K562 (cell line): ENCODE measurements around the gene MYH9. TPM values are rescaled to one million over a fixed set of nuclear protein-coding genes. Genes with fewer than 3 reads are reported as not detected.

Experiments
- ATF3 ChIP-seq, 2 experiments: fragments of 450-650 bp in 1 of 2; sonication (generic) in 1 of 2; formaldehyde crosslinking in 1 of 2; IDR thresholded peaks in 1 of 2; conservative IDR thresholded peaks in 1 of 2; 2 replicates each; pipeline versions ENCODE4 v1.6.1 to v1.8.1; 2016 to 2023; ENCODE audit warnings: mild to moderate bottlenecking in 2 of 2, moderate library complexity in 2 of 2, inconsistent platforms in 1 of 2, missing genetic modification reagents in 1 of 2
- CGGBP1 ChIP-seq: fragments of 250-450 bp; sonication (Bioruptor Pico); IDR thresholded peaks from 2 replicates; pipeline ENCODE4 v1.9.0; 2021; ENCODE audit warnings: mild to moderate bottlenecking
- CREB1 ChIP-seq, 2 experiments: sonication (generic) in 1 of 2; formaldehyde crosslinking in 1 of 2; IDR thresholded peaks; 2 replicates each; pipeline versions ENCODE4 v1.6.1 to v1.8.0; 2012 to 2022; ENCODE audit warnings: inconsistent platforms in 1 of 2, mild to moderate bottlenecking in 1 of 2, missing genetic modification reagents in 1 of 2, moderate library complexity in 1 of 2
- EGR1 ChIP-seq: fragments of 450-650 bp; conservative IDR thresholded peaks from 2 replicates; pipeline ENCODE4 v1.6.1; 2017; ENCODE audit warnings: mild to moderate bottlenecking
- ESRRA ChIP-seq: fragments of 450-650 bp; IDR thresholded peaks from 2 replicates; pipeline ENCODE4 v1.6.1; 2014; ENCODE audit warnings: low read depth, mild to moderate bottlenecking, moderate library complexity, borderline replicate concordance
- GATA2 ChIP-seq: sonication (generic); formaldehyde crosslinking; IDR thresholded peaks from 2 replicates; pipeline ENCODE4 v1.4.0; 2020; ENCODE audit warnings: mild to moderate bottlenecking, missing genetic modification reagents
- GATAD2A ChIP-seq: fragments of 450-650 bp; IDR thresholded peaks from 2 replicates; pipeline ENCODE4 v1.6.1; 2017
- ILF3 ChIP-seq: fragments of 450-650 bp; IDR thresholded peaks from 2 replicates; pipeline ENCODE4 v1.6.1; 2018; ENCODE audit warnings: antibody characterized with exemption, mild to moderate bottlenecking, moderate library complexity, borderline replicate concordance
- L3MBTL2 ChIP-seq: fragments of 450-650 bp; IDR thresholded peaks from 2 replicates; pipeline ENCODE4 v1.6.1; 2016; ENCODE audit warnings: mild to moderate bottlenecking, moderate library complexity
- LCOR ChIP-seq: sonication (generic); formaldehyde crosslinking; IDR thresholded peaks from 2 replicates; pipeline ENCODE4 v1.8.0; 2022; ENCODE audit warnings: mild to moderate bottlenecking, missing genetic modification reagents
- MTA3 ChIP-seq: fragments of 450-650 bp; formaldehyde crosslinking; IDR thresholded peaks from 2 replicates; pipeline ENCODE4 v1.6.1; 2017; ENCODE audit warnings: mild to moderate bottlenecking, borderline replicate concordance
- NR2F6 ChIP-seq: fragments of 450-650 bp; formaldehyde crosslinking; IDR thresholded peaks from 2 replicates; pipeline ENCODE4 v1.4.0; 2020; ENCODE audit warnings: mild to moderate bottlenecking
- NUFIP1 ChIP-seq: fragments of 450-650 bp; IDR thresholded peaks from 2 replicates; pipeline ENCODE4 v1.6.1; 2018; ENCODE audit not compliant: partially characterized antibody
- PHF20 ChIP-seq: fragments of 450-650 bp; IDR thresholded peaks from 2 replicates; pipeline ENCODE4 v1.6.1; 2018; ENCODE audit not compliant: partially characterized antibody
- POLR3A ChIP-seq: IDR thresholded peaks from 2 replicates; pipeline ENCODE4 v1.6.1; 2011; ENCODE audit warnings: borderline replicate concordance, mild to moderate bottlenecking, moderate library complexity; ENCODE audit not compliant: insufficient read length, insufficient read depth; ENCODE audit errors: extremely low read depth
- PREB ChIP-seq: sonication (generic); formaldehyde crosslinking; IDR thresholded peaks from 2 replicates; pipeline ENCODE4 v1.8.1; 2023; ENCODE audit warnings: mild to moderate bottlenecking, missing genetic modification reagents
- RBBP5 ChIP-seq: fragments of 200-600 bp; sonication (generic); IDR thresholded peaks from 2 replicates; pipeline ENCODE4 v1.6.1; 2012; ENCODE audit warnings: borderline replicate concordance, mild to moderate bottlenecking, low read length, control low read depth, inconsistent platforms; ENCODE audit not compliant: insufficient read depth, poor library complexity, severe bottlenecking
- RBM14 ChIP-seq: fragments of 200-400 bp; formaldehyde crosslinking; IDR thresholded peaks from 2 replicates; pipeline ENCODE4 v1.6.1; 2018; ENCODE audit warnings: low read depth, mild to moderate bottlenecking, low read length, moderate library complexity, borderline replicate concordance; ENCODE audit not compliant: insufficient read depth
- XRCC4 ChIP-seq: IDR thresholded peaks from one replicate; pipeline ENCODE4 v1.6.1; 2011; ENCODE audit not compliant: insufficient read depth, insufficient read length; ENCODE audit errors: extremely low read depth
- ZNF143 ChIP-seq: sonication (generic); formaldehyde crosslinking; IDR thresholded peaks from 2 replicates; pipeline ENCODE4 v1.9.0; 2022; ENCODE audit warnings: mild to moderate bottlenecking, missing genetic modification reagents
- ZNF644 ChIP-seq: fragments of 200-800 bp; sonication (Bioruptor generic); IDR thresholded peaks from 2 replicates; pipeline ENCODE4 v1.6.1; 2016; ENCODE audit warnings: low read depth, missing genetic modification characterization, missing compliant biosample characterization
- polyA plus RNA-seq, 8 experiments: library from polyadenylated mRNA; depleted of rRNA in 4 of 8; stranded (reverse) in 5 of 8; unstranded in 3 of 8; fragments of >200 nt; fragmentation: Nextera tagmentation in 2 of 8; fragmentation: Illumina TruSeq in 1 of 8; extraction: Ambion mirVana in 2 of 8; extraction: Trizol in 1 of 8; gene quantifications; 2 replicates each; pipeline versions ENCODE4 v1.2.1 to v1.2.3, GENCODE V29; 2011 to 2014; ENCODE audit warnings: inconsistent platforms in 1 of 8, missing spikeins in 1 of 8
- total RNA-seq, 7 experiments: library from RNA; depleted of rRNA in 6 of 7; stranded (reverse); fragments of >200 nt in 6 of 7; fragmentation: Illumina TruSeq in 2 of 7; extraction: Trizol in 2 of 7; gene quantifications; 2 replicates each; pipeline versions ENCODE4 v1.2.1 to v1.2.3, GENCODE V29; 2011 to 2021; ENCODE audit warnings: low replicate concordance in 1 of 7
- TF ChIP-seq, protein P1 (sequence below): sonication (generic); formaldehyde crosslinking; IDR thresholded peaks from 2 replicates; pipeline ENCODE4 v1.8.0; 2022; ENCODE audit warnings: mild to moderate bottlenecking, missing genetic modification reagents
- TF ChIP-seq, protein P2 (sequence below): fragments of 450-650 bp; IDR thresholded peaks from 2 replicates; pipeline ENCODE4 v1.6.1; 2014; ENCODE audit warnings: low read depth, mild to moderate bottlenecking, moderate library complexity, borderline replicate concordance

Gene MYH9
- total and polyA plus RNA-seq, 9 of the 15 experiments (the other 6 are each of a cell fraction or from before 2014, with no cell fraction given) = 0.71 to 111 (median 24.6) TPM

GRCh38 chr22:36425977-36426523 is 38.3 kb upstream of the MYH9 start (continued):
- TF ChIP-seq ZNF644 (tag) = no peak
- TF ChIP-seq POLR3A = no peak
- no peak for TF ChIP-seq CGGBP1 (CRISPR knock-in tag)
- no peak for TF ChIP-seq CREB1 (IDR thresholded peaks at IDR 0.05)
- no peak for TF ChIP-seq CREB1 (CRISPR knock-in tag; IDR thresholded peaks at IDR 0.05)
- no peak for TF ChIP-seq XRCC4
- no peak for TF ChIP-seq PHF20
- no peak for TF ChIP-seq L3MBTL2
- TF ChIP-seq, protein P1, sequence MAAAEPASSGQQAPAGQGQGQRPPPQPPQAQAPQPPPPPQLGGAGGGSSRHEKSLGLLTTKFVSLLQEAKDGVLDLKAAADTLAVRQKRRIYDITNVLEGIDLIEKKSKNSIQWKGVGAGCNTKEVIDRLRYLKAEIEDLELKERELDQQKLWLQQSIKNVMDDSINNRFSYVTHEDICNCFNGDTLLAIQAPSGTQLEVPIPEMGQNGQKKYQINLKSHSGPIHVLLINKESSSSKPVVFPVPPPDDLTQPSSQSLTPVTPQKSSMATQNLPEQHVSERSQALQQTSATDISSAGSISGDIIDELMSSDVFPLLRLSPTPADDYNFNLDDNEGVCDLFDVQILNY (CRISPR knock-in tag) = no peak
- TF ChIP-seq RBM14 = no peak
- no peak for TF ChIP-seq ESRRA
- TF ChIP-seq ZNF143 (CRISPR knock-in tag) = no peak
- no peak for TF ChIP-seq RBBP5
- peak; percentile 75; the same call in 1 of the 2 replicates for TF ChIP-seq GATAD2A
- no peak for TF ChIP-seq MTA3
- TF ChIP-seq PREB = no peak
- no peak for TF ChIP-seq NUFIP1
- TF ChIP-seq EGR1 = peak; percentile 41; the same call in 1 of the 2 replicates
- TF ChIP-seq GATA2 = no peak
- TF ChIP-seq, protein P2, sequence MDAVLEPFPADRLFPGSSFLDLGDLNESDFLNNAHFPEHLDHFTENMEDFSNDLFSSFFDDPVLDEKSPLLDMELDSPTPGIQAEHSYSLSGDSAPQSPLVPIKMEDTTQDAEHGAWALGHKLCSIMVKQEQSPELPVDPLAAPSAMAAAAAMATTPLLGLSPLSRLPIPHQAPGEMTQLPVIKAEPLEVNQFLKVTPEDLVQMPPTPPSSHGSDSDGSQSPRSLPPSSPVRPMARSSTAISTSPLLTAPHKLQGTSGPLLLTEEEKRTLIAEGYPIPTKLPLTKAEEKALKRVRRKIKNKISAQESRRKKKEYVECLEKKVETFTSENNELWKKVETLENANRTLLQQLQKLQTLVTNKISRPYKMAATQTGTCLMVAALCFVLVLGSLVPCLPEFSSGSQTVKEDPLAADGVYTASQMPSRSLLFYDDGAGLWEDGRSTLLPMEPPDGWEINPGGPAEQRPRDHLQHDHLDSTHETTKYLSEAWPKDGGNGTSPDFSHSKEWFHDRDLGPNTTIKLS = no peak
- TF ChIP-seq NR2F6 (CRISPR knock-in tag) = no peak
- no peak for TF ChIP-seq LCOR (CRISPR knock-in tag)
- TF ChIP-seq ILF3 = no peak
- no peak for TF ChIP-seq ATF3 (IDR thresholded peaks at IDR 0.05)
- no peak for TF ChIP-seq ATF3 (CRISPR knock-in tag; conservative IDR thresholded peaks at IDR 0.05)
